Neural progenitor cell (in vitro differentiated cells): Measurements from ENCODE around the gene KLK14.

Experiments used
- EZH2 ChIP-seq: fragments of 200-600 bp; sonication (generic); IDR thresholded peaks from 2 replicates; pipeline ENCODE4 v1.6.1; 2017; ENCODE audit warnings: antibody characterized with exemption, mild to moderate bottlenecking, moderate library complexity
- TF ChIP-seq, protein P1 (sequence below): fragments of 200-600 bp; sonication (generic); IDR thresholded peaks from 2 replicates; pipeline ENCODE4 v1.5.1; 2017; ENCODE audit warnings: antibody characterized with exemption, mild to moderate bottlenecking

DNA sequence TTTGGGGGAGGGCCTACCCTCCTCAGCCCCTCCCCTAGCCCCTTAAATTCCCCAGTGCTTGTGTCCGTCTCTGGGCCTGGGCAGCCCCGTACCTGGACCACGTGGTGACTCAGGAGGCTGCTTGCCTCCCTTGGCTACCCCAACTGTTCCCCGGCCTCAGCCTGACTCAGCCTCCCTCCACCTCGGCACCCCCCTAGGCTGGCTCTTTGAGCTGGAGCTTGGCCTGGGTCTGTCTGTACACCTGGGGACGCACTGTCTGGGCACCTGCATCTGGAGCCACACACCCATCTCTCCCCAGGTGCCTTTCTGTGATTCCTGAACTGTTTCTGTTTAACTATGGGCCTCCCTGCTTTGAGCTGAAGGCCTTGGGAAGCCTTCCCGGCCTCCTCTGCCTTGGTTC is 1.8 kb upstream of the KLK14 start:
- no peak for TF ChIP-seq EZH2
- TF ChIP-seq, protein P1, sequence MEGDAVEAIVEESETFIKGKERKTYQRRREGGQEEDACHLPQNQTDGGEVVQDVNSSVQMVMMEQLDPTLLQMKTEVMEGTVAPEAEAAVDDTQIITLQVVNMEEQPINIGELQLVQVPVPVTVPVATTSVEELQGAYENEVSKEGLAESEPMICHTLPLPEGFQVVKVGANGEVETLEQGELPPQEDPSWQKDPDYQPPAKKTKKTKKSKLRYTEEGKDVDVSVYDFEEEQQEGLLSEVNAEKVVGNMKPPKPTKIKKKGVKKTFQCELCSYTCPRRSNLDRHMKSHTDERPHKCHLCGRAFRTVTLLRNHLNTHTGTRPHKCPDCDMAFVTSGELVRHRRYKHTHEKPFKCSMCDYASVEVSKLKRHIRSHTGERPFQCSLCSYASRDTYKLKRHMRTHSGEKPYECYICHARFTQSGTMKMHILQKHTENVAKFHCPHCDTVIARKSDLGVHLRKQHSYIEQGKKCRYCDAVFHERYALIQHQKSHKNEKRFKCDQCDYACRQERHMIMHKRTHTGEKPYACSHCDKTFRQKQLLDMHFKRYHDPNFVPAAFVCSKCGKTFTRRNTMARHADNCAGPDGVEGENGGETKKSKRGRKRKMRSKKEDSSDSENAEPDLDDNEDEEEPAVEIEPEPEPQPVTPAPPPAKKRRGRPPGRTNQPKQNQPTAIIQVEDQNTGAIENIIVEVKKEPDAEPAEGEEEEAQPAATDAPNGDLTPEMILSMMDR = no peak
